MM.1S (cell line): ENCODE results near the gene LRPPRC.

Experiments used
- DNase-seq: peaks from one replicate; pipeline ENCODE4 v3.0.0-alpha.2; 2015
- H2AFZ ChIP-seq: fragments of 300-600 bp; sonication (generic); 2 replicates; pipeline ENCODE4 v1.6.0; 2016; ENCODE audit warnings: antibody characterized with exemption, low read length
- H3F3A ChIP-seq: fragments of 300-600 bp; sonication (generic); 2 replicates; pipeline ENCODE4 v1.6.1; 2016; ENCODE audit warnings: mild to moderate bottlenecking, antibody characterized with exemption, low read length, moderate library complexity, mixed read lengths; ENCODE audit not compliant: insufficient read depth
- H3K27ac ChIP-seq: fragments of 300-600 bp; sonication (generic); 2 replicates; pipeline ENCODE4 v1.5.1; 2016; ENCODE audit warnings: mild to moderate bottlenecking, low read length
- H3K27me3 ChIP-seq: fragments of 300-600 bp; sonication (generic); replicated peaks from 2 replicates; pipeline ENCODE4 v1.6.0; 2016; ENCODE audit warnings: low read length; ENCODE audit not compliant: insufficient read depth
- H3K36me3 ChIP-seq: fragments of 300-600 bp; sonication (generic); replicated peaks from 2 replicates; pipeline ENCODE4 v1.6.1; 2016; ENCODE audit warnings: mild to moderate bottlenecking, low read length, mixed read lengths; ENCODE audit not compliant: insufficient read depth
- H3K4me1 ChIP-seq: fragments of 300-600 bp; sonication (generic); 2 replicates; pipeline ENCODE4 v1.6.1; 2016; ENCODE audit warnings: low read length, mixed read lengths
- H3K4me2 ChIP-seq: fragments of 300-600 bp; sonication (generic); 2 replicates; pipeline ENCODE4 v1.6.0; 2016; ENCODE audit warnings: low read depth, low read length
- H3K4me3 ChIP-seq: fragments of 300-600 bp; sonication (generic); 2 replicates; pipeline ENCODE4 v1.5.1; 2016; ENCODE audit warnings: low read length, mixed read lengths
- H3K79me2 ChIP-seq: fragments of 300-600 bp; sonication (generic); 2 replicates; pipeline ENCODE4 v1.6.1; 2016; ENCODE audit warnings: mixed run types, low read length, mixed read lengths
- H3K9ac ChIP-seq: fragments of 300-600 bp; sonication (generic); 2 replicates; pipeline ENCODE4 v1.6.1; 2016; ENCODE audit warnings: low read length, mixed read lengths
- H3K9me2 ChIP-seq: fragments of 300-600 bp; sonication (generic); replicated peaks from 2 replicates; pipeline ENCODE4 v1.6.1; 2016; ENCODE audit warnings: mild to moderate bottlenecking, low read length, mixed read lengths; ENCODE audit not compliant: insufficient read depth
- H3K9me3 ChIP-seq: fragments of 300-600 bp; sonication (generic); replicated peaks from 2 replicates; pipeline ENCODE4 v1.6.1; 2016; ENCODE audit warnings: mild to moderate bottlenecking, low read length, mixed read lengths; ENCODE audit not compliant: insufficient read depth
- H4K20me1 ChIP-seq: fragments of 300-600 bp; sonication (generic); 2 replicates; pipeline ENCODE4 v1.6.1; 2016; ENCODE audit warnings: mild to moderate bottlenecking, low read length, moderate library complexity, mixed read lengths; ENCODE audit not compliant: insufficient read depth
- CTCF ChIP-seq: fragments of 300-600 bp; sonication (generic); IDR thresholded peaks from 2 replicates; pipeline ENCODE4 v1.5.1; 2016; ENCODE audit warnings: antibody characterized with exemption, low read length, mixed read lengths
- EZH2 ChIP-seq: fragments of 300-600 bp; sonication (generic); optimal IDR thresholded peaks from 2 replicates; pipeline ENCODE3; 2017; ENCODE audit warnings: low read depth, mild to moderate bottlenecking, antibody characterized with exemption, low read length, mixed read lengths
- EZH2phosphoT487 ChIP-seq: fragments of 300-600 bp; sonication (generic); IDR thresholded peaks from 2 replicates; pipeline ENCODE4 v1.6.1; 2018; ENCODE audit warnings: antibody characterized with exemption, low read length

Gene LRPPRC

GRCh38 chr2:43939695-43940256, 56.0 kb downstream of the LRPPRC start:
- H3K36me3 ChIP-seq: peaks cover 29% of the 10 kb centered on the region

GRCh38 chr2:43937269-43937820, 58.4 kb downstream of the LRPPRC start:
- Histone ChIP-seq H3K4me2 (no peak overlapping the region), H3K27me3 (no peaks in the 10 kb centered on the region), H3F3A (no peaks in the 10 kb centered on the region), H3K79me2 (peaks cover 17% of the 10 kb centered on the region), H3K9me2 (no peaks in the 10 kb centered on the region), H2AFZ (no peak overlapping the region), H3K4me1 (no peaks in the 10 kb centered on the region), H3K36me3 (peaks cover 14% of the 10 kb centered on the region), H3K9me3 (no peaks in the 10 kb centered on the region), H3K9ac (no peak overlapping the region), H3K4me3 (no peak overlapping the region), H3K27ac (no peak overlapping the region), H4K20me1 (no peaks in the 10 kb centered on the region)
- no peak for DNase-seq
- TF ChIP-seq EZH2phosphoT487: no peak
- TF ChIP-seq EZH2: no peak
- TF ChIP-seq CTCF: no peak

More at GRCh38 chr2:43939695-43940256, 56.0 kb downstream of the LRPPRC start:
- H3F3A ChIP-seq: no peaks in the 10 kb centered on the region
- H3K27me3 ChIP-seq: no peaks in the 10 kb centered on the region
- no peak overlapping the region for H3K4me3 ChIP-seq
- H4K20me1 ChIP-seq: no peaks in the 10 kb centered on the region
- DNase-seq: no peak
- no peaks in the 10 kb centered on the region for H3K9me2 ChIP-seq
- H3K9ac ChIP-seq: no peak overlapping the region
- H3K9me3 ChIP-seq: no peaks in the 10 kb centered on the region
- H2AFZ ChIP-seq: no peak overlapping the region
- H3K4me2 ChIP-seq: no peak overlapping the region
- H3K79me2 ChIP-seq: peaks cover 19% of the 10 kb centered on the region
- no peaks in the 10 kb centered on the region for H3K4me1 ChIP-seq
- TF ChIP-seq CTCF: no peak
- TF ChIP-seq EZH2: no peak
- no peak for TF ChIP-seq EZH2phosphoT487
- no peak overlapping the region for H3K27ac ChIP-seq

GRCh38 chr2:43934567-43934966, 61.2 kb downstream of the LRPPRC start:
- Histone ChIP-seq H3K9me2 (no peaks in the 10 kb centered on the region), H2AFZ (no peak overlapping the region), H3K27me3 (no peaks in the 10 kb centered on the region), H3K9me3 (no peaks in the 10 kb centered on the region), H3K4me3 (no peak overlapping the region), H3K4me1 (no peaks in the 10 kb centered on the region), H3K4me2 (no peak overlapping the region), H3F3A (no peaks in the 10 kb centered on the region), H3K9ac (no peak overlapping the region), H3K36me3 (peaks cover 8% of the 10 kb centered on the region), H3K79me2 (peaks cover 14% of the 10 kb centered on the region), H4K20me1 (no peaks in the 10 kb centered on the region), H3K27ac (no peak overlapping the region)
- DNase-seq: no peak
- TF ChIP-seq CTCF: no peak
- TF ChIP-seq EZH2phosphoT487: no peak
- TF ChIP-seq EZH2: no peak
